Transverse colon (tissue), 4 donors: ENCODE measurements around the gene TMEM97. TPM values are rescaled to one million over a fixed set of nuclear protein-coding genes. Genes with fewer than 3 reads are reported as not detected.
"Not testable (repeated sequence)": the region's sequence is repeated elsewhere in the genome, so short reads cannot be mapped to it uniquely, and the experiment has no call there.

Source experiments
- DNase-seq: peaks from one replicate; pipeline ENCODE4 v3.0.0-alpha.2; 2019
- H3K27ac ChIP-seq, 4 donors: fragments of 200-600 bp; sonication (generic); 2 replicates each; pipeline ENCODE4 v1.5.1; 2016 to 2018; ENCODE audit warnings: inconsistent platforms in 4 of 4
- H3K27me3 ChIP-seq: fragments of 200-600 bp; sonication (generic); 2 replicates; pipeline ENCODE4 v1.5.1; 2017; ENCODE audit warnings: inconsistent platforms
- H3K36me3 ChIP-seq, 4 donors: fragments of 200-600 bp; sonication (generic); 2 replicates each; pipeline ENCODE4 v1.5.1; 2017 to 2019; ENCODE audit warnings: inconsistent platforms in 4 of 4
- H3K4me1 ChIP-seq, 4 donors: fragments of 200-600 bp; sonication (generic); 2 replicates each; pipeline ENCODE4 v1.5.1; 2017 to 2020; ENCODE audit warnings: inconsistent platforms in 4 of 4
- H3K4me3 ChIP-seq, 4 donors: fragments of 200-600 bp; sonication (generic); 1 replicate in 1 of 4; 2 replicates in 3 of 4; pipeline versions ENCODE4 v1.5.1 to v1.6.1; 2017 to 2019; ENCODE audit warnings: inconsistent platforms in 4 of 4
- H3K9me3 ChIP-seq, 2 donors: fragments of 200-600 bp; sonication (generic); 2 replicates each; pipeline ENCODE4 v1.5.1; 2017 to 2019; ENCODE audit warnings: inconsistent platforms in 2 of 2
- EP300 ChIP-seq: sonication (generic); formaldehyde crosslinking; IDR thresholded peaks from one replicate; pipeline ENCODE4 v1.6.1; 2017; ENCODE audit warnings: antibody characterized with exemption, low read depth
- POLR2A ChIP-seq: fragments of 450-650 bp; IDR thresholded peaks from one replicate; pipeline ENCODE4 v1.6.1; 2016; ENCODE audit warnings: antibody characterized with exemption, mild to moderate bottlenecking, moderate library complexity
- POLR2AphosphoS5 ChIP-seq, 3 donors: sonication (generic); formaldehyde crosslinking; IDR thresholded peaks; one replicate each; pipeline ENCODE4 v1.6.1; 2016; ENCODE audit warnings: antibody characterized with exemption in 3 of 3
- WGBS, 2 donors: methylation state at CpG; one replicate each; pipeline ENCODE4 v1.1.5; 2018; ENCODE audit warnings: low coverage in 1 of 2; 5-methylcytosine and 5-hydroxymethylcytosine counted together
- in situ Hi-C, 4 donors: fragments of 200-750 bp; cut with MboI; loops; one replicate each; pipeline versions ENCODE4 v1.15.0 to v1.15.1; 2017; ENCODE audit warnings: low sequenced_read_pairs in 3 of 4, low pct_ligation_motif_present in 1 of 4, low pct_unique_long_range_greater_than_20kb in 1 of 4
- intact Hi-C: fragments of 100-400 bp; cut with DNase I; formaldehyde crosslinking; loops from one replicate; pipeline ENCODE4 v1.15.1; 2023; ENCODE audit warnings: low total_unique reads
- total RNA-seq, 4 donors: library from RNA; depleted of rRNA; stranded (reverse); fragments of >200 nt; gene quantifications; one replicate each; pipeline ENCODE4 v1.1.0, GENCODE V29; 2016
- TF ChIP-seq, protein P1 (sequence below), 5 experiments: fragments of 200-600 bp in 3 of 5; fragments of 450-650 bp in 2 of 5; sonication (generic) in 3 of 5; IDR thresholded peaks; 1 replicate in 2 of 5; 2 replicates in 3 of 5; pipeline ENCODE4 v1.5.1; 2016 to 2017; ENCODE audit warnings: antibody characterized with exemption in 5 of 5, inconsistent platforms in 3 of 5, mild to moderate bottlenecking in 2 of 5, moderate library complexity in 1 of 5

Gene TMEM97
- total RNA-seq, 4 donors from 2014 or later: 4.5 to 57.7 (median 8.9) TPM; not detected in 1

GRCh38 chr17:28290703-28291102, 28.3 kb upstream of the TMEM97 start:
- no peak overlapping the region for H3K27ac ChIP-seq
- 71 to 84% methylated on average over 1 to 2 of the region's 2 CpGs for WGBS, 2 donors
- intact Hi-C loops: no loop called here
- in situ Hi-C loops: no loop called here
- H3K36me3 ChIP-seq: no peaks in the 10 kb centered on the region
- H3K9me3 ChIP-seq: no peaks in the 10 kb centered on the region
- H3K4me1 ChIP-seq: no peaks in the 10 kb centered on the region
- H3K27me3 ChIP-seq: peaks cover 6% of the 10 kb centered on the region
- H3K4me3 ChIP-seq: no peak overlapping the region
- no peak for DNase-seq
- TF ChIP-seq EP300: no peak
- TF ChIP-seq POLR2A: no peak

GRCh38 chr17:28291780-28292330, 27.1 kb upstream of the TMEM97 start:
- Histone ChIP-seq H3K4me3 (no peak overlapping the region), H3K9me3 (no peaks in the 10 kb centered on the region), H3K4me1 (no peaks in the 10 kb centered on the region), H3K36me3 (no peaks in the 10 kb centered on the region), H3K27ac (no peak overlapping the region), H3K27me3 (peaks cover 6% of the 10 kb centered on the region)
- intact Hi-C loops: no loop called here
- 46% methylated on average over 1 of the region's 1 CpG; no CpG with 5 or more reads in 1 of the 2 donors for WGBS, 2 donors
- TF ChIP-seq EP300 (no peak), POLR2A (no peak), POLR2AphosphoS5 (IDR thresholded peaks at IDR 0.05) (no peak)
- TF ChIP-seq, protein P1, sequence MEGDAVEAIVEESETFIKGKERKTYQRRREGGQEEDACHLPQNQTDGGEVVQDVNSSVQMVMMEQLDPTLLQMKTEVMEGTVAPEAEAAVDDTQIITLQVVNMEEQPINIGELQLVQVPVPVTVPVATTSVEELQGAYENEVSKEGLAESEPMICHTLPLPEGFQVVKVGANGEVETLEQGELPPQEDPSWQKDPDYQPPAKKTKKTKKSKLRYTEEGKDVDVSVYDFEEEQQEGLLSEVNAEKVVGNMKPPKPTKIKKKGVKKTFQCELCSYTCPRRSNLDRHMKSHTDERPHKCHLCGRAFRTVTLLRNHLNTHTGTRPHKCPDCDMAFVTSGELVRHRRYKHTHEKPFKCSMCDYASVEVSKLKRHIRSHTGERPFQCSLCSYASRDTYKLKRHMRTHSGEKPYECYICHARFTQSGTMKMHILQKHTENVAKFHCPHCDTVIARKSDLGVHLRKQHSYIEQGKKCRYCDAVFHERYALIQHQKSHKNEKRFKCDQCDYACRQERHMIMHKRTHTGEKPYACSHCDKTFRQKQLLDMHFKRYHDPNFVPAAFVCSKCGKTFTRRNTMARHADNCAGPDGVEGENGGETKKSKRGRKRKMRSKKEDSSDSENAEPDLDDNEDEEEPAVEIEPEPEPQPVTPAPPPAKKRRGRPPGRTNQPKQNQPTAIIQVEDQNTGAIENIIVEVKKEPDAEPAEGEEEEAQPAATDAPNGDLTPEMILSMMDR (IDR thresholded peaks at IDR 0.05): no peak
- DNase-seq: no peak
- in situ Hi-C loops: no loop called here

GRCh38 chr17:28292878-28293277, 26.1 kb upstream of the TMEM97 start:
- H3K9me3 ChIP-seq, H3K27ac ChIP-seq, H3K36me3 ChIP-seq, intact Hi-C loops, H3K4me1 ChIP-seq, in situ Hi-C loops, H3K4me3 ChIP-seq, H3K27me3 ChIP-seq, DNase-seq: not testable (repeated sequence)
- 88% methylated on average over 9 to 12 of the region's 12 CpGs for WGBS, 2 donors

DNA sequence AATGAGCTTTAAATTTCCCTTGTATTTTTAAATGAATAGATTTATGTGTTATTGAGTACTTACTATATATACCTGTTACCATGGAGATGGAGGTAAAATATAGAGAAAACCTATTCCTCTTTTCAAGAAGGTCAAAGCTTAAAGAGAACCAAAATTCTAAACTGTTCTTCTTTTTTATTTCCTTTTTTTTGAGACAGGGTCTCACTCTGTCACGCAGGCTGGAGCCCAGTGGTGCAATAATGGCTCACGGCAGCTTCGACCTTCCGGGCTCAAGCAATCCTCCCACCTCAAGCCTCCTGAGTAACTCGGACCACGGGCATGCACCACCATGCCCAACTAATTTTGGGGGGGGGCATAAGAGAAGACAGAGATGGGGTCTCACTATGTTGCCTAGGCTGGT, 25.0 kb upstream of the TMEM97 start:
- WGBS, 2 donors: 60 to 83% methylated on average over 1 to 6 of the region's 6 CpGs

GRCh38 chr17:28295677-28296578, 23.1 kb upstream of the TMEM97 start:
- 45 to 50% methylated on average over 1 to 3 of the region's 3 CpGs for WGBS, 2 donors

More for the DNA sequence above, 25.0 kb upstream of the TMEM97 start:
- no peaks in the 10 kb centered on the region for H3K4me1 ChIP-seq
- no peak overlapping the region for H3K4me3 ChIP-seq
- in situ Hi-C loops (no loop called here), intact Hi-C loops (no loop called here)
- no peaks in the 10 kb centered on the region for H3K36me3 ChIP-seq
- peaks cover 6% of the 10 kb centered on the region for H3K27me3 ChIP-seq
- no peak overlapping the region for H3K27ac ChIP-seq
- no peak for DNase-seq
- no peaks in the 10 kb centered on the region for H3K9me3 ChIP-seq
- no peak for TF ChIP-seq POLR2AphosphoS5 (IDR thresholded peaks at IDR 0.05)
- no peak for TF ChIP-seq EP300
- TF ChIP-seq, protein P1 (IDR thresholded peaks at IDR 0.05): no peak
- TF ChIP-seq POLR2A: no peak

More at GRCh38 chr17:28295677-28296578, 23.1 kb upstream of the TMEM97 start:
- no peaks in the 10 kb centered on the region for H3K36me3 ChIP-seq
- in situ Hi-C loops: no loop called here
- no peak overlapping the region for H3K27ac ChIP-seq
- TF ChIP-seq, protein P1 (IDR thresholded peaks at IDR 0.05): no peak
- TF ChIP-seq EP300 (no peak), POLR2AphosphoS5 (IDR thresholded peaks at IDR 0.05) (no peak), POLR2A (no peak)
- H3K4me3 ChIP-seq: no peak overlapping the region
- intact Hi-C loops: no loop called here
- no peak for DNase-seq
- H3K4me1 ChIP-seq: no peaks in the 10 kb centered on the region
- no peaks in the 10 kb centered on the region for H3K9me3 ChIP-seq
- peaks cover 6% of the 10 kb centered on the region for H3K27me3 ChIP-seq
